Endothelial cell of umbilical vein (primary cell): ENCODE measurements around the gene MT1H. TPM values are rescaled to one million over a fixed set of nuclear protein-coding genes. Genes with fewer than 3 reads are reported as not detected.

ENCODE experiments used
- BruUV-seq: library from RNA; stranded (reverse); fragments of 400-500 nt; replicated peaks from 2 replicates; lab custom pipeline; 2021; lab: Mats Ljungman, UMichigan
- CTCF ChIA-PET: fragments of 300-600, 350-600 bp; sonication (Branson Sonifier 250); formaldehyde crosslinking; loops from one replicate; lab custom pipeline; 2021; ENCODE audit warnings: antibody characterized with exemption, inconsistent platforms; lab: Charles Lee
- POLR2A ChIA-PET: fragments of 300-600, 350-600 bp; sonication (Branson Sonifier 250); formaldehyde crosslinking; loops from one replicate; lab custom pipeline; 2021; ENCODE audit warnings: antibody characterized with exemption, inconsistent platforms; lab: Charles Lee
- DNase-seq: peaks from one replicate; pipeline ENCODE4 v3.0.0-alpha.2; 2011; ENCODE audit warnings: low read depth, low spot score
- FAIRE-seq: peaks from 2 replicates; lab custom pipeline; 2011; peaks lifted over from hg19 to GRCh38; lab: Jason Lieb, UNC
- H2AFZ ChIP-seq: 2 replicates; pipeline ENCODE4 v1.6.0; 2012; ENCODE audit warnings: low read depth, low read length, control low read depth, inconsistent platforms
- H3K27ac ChIP-seq: 2 replicates; pipeline ENCODE4 v1.5.1; 2011; ENCODE audit warnings: low read depth, mild to moderate bottlenecking, control low read depth, low read length, moderate library complexity; ENCODE audit not compliant: insufficient read depth
- H3K27me3 ChIP-seq, 2 experiments: 2 replicates each; pipeline versions ENCODE4 v1.6.0 to v1.6.1; 2011; ENCODE audit warnings: low read length in 2 of 2, mixed read lengths in 1 of 2; ENCODE audit not compliant: control insufficient read depth in 2 of 2, insufficient read depth in 2 of 2
- H3K36me3 ChIP-seq, 2 experiments: 2 replicates in 1 of 2; 3 replicates in 1 of 2; pipeline ENCODE4 v1.5.1; 2011; ENCODE audit warnings: low read length in 2 of 2, mild to moderate bottlenecking in 1 of 2, moderate library complexity in 1 of 2; ENCODE audit not compliant: control insufficient read depth in 2 of 2, insufficient read depth in 2 of 2; ENCODE audit errors: extremely low read depth in 1 of 2
- H3K4me1 ChIP-seq: 3 replicates; pipeline ENCODE4 v1.5.1; 2011; ENCODE audit warnings: mild to moderate bottlenecking, low read length; ENCODE audit not compliant: control insufficient read depth, insufficient read depth; ENCODE audit errors: extremely low read depth
- H3K4me2 ChIP-seq: 2 replicates; pipeline ENCODE4 v1.6.1; 2011; ENCODE audit warnings: low read length, control low read depth, mixed read lengths; ENCODE audit not compliant: insufficient read depth
- H3K4me3 ChIP-seq, 3 experiments: fragments of 200-600 bp in 1 of 3; sonication (generic), shearing (Covaris generic) in 1 of 3; replicated peaks in 1 of 3; 2 replicates each; pipeline ENCODE4 v1.5.1; 2011 to 2016; ENCODE audit warnings: control low read depth in 3 of 3, low read length in 3 of 3, mild to moderate bottlenecking in 2 of 3, inconsistent platforms in 1 of 3, low read depth in 1 of 3, moderate library complexity in 1 of 3; ENCODE audit not compliant: insufficient read depth in 1 of 3
- H3K79me2 ChIP-seq: 2 replicates; pipeline ENCODE4 v1.6.0; 2012; ENCODE audit warnings: low read length, inconsistent platforms; ENCODE audit not compliant: control insufficient read depth, insufficient read depth
- H3K9ac ChIP-seq: replicated peaks from 2 replicates; pipeline ENCODE3; 2011; ENCODE audit warnings: low read length, control low read depth; ENCODE audit not compliant: insufficient read depth; ENCODE audit errors: extremely low read depth
- H3K9me1 ChIP-seq: replicated peaks from 3 replicates; pipeline ENCODE4 v1.6.0; 2011; ENCODE audit warnings: mild to moderate bottlenecking, low read length; ENCODE audit not compliant: control insufficient read depth, insufficient read depth; ENCODE audit errors: extremely low read depth
- H3K9me3 ChIP-seq: replicated peaks from 2 replicates; pipeline ENCODE4 v1.5.1; 2012; ENCODE audit warnings: low read length, inconsistent platforms; ENCODE audit not compliant: control insufficient read depth, insufficient read depth
- H4K20me1 ChIP-seq: replicated peaks from 2 replicates; pipeline ENCODE3; 2011; ENCODE audit warnings: mild to moderate bottlenecking, low read length; ENCODE audit not compliant: control insufficient read depth, insufficient read depth; ENCODE audit errors: extremely low read depth
- EZH2 ChIP-seq: IDR thresholded peaks from 2 replicates; pipeline ENCODE4 v1.6.1; 2012; ENCODE audit warnings: borderline replicate concordance, low read depth, mild to moderate bottlenecking, moderate library complexity, low read length, inconsistent platforms; ENCODE audit not compliant: severe bottlenecking
- GATA2 ChIP-seq: IDR thresholded peaks from 2 replicates; pipeline ENCODE4 v1.7.0; 2011; ENCODE audit warnings: low read depth, mild to moderate bottlenecking, moderate library complexity, mixed read lengths, low read length; ENCODE audit not compliant: insufficient read length, insufficient read depth
- JUN ChIP-seq: IDR thresholded peaks from 2 replicates; pipeline ENCODE4 v1.6.1; 2011; ENCODE audit warnings: borderline replicate concordance, low read depth; ENCODE audit not compliant: insufficient read length, insufficient read depth
- MYC ChIP-seq: IDR thresholded peaks from one replicate; pipeline ENCODE4 v1.6.1; 2011; ENCODE audit warnings: mild to moderate bottlenecking, low read depth, low read length
- POLR2AphosphoS5 ChIP-seq: IDR thresholded peaks from 2 replicates; pipeline ENCODE4 v1.6.1; 2012; ENCODE audit warnings: low read depth, mild to moderate bottlenecking, control low read depth, low read length, moderate library complexity; ENCODE audit not compliant: insufficient read depth
- dilution Hi-C: fragments of 300-500 bp; cut with MboI; formaldehyde crosslinking; loops from one replicate; pipeline ENCODE4 v1.15.0; 2019; ENCODE audit warnings: low sequenced_read_pairs; ENCODE audit not compliant: extremely low pct_ligation_motif_present
- intact Hi-C: fragments of 100-400 bp; cut with micrococcal nuclease; formaldehyde crosslinking; loops from one replicate; pipeline ENCODE4 v1.10.0; 2022
- polyA plus RNA-seq, 4 experiments: library from polyadenylated mRNA; depleted of rRNA in 3 of 4; stranded (reverse) in 3 of 4; unstranded in 1 of 4; fragments of >200 nt; gene quantifications; 2 replicates each; pipeline versions ENCODE4 v1.2.1 to v1.2.3, GENCODE V29; 2011 to 2012; ENCODE audit warnings: missing spikeins in 1 of 4
- total RNA-seq: library from RNA; stranded (reverse); gene quantifications from 2 replicates; pipeline ENCODE4 v1.2.3, GENCODE V29; 2021
- TF ChIP-seq, protein P1 (sequence below): IDR thresholded peaks from 2 replicates; pipeline ENCODE4 v1.6.1; 2011; ENCODE audit not compliant: insufficient read depth, insufficient read length

MT1H gene
- total and polyA plus RNA-seq, 2 donors (not counting 3 experiments of a cell fraction or from before 2014, with no cell fraction given), result not detected

DNA sequence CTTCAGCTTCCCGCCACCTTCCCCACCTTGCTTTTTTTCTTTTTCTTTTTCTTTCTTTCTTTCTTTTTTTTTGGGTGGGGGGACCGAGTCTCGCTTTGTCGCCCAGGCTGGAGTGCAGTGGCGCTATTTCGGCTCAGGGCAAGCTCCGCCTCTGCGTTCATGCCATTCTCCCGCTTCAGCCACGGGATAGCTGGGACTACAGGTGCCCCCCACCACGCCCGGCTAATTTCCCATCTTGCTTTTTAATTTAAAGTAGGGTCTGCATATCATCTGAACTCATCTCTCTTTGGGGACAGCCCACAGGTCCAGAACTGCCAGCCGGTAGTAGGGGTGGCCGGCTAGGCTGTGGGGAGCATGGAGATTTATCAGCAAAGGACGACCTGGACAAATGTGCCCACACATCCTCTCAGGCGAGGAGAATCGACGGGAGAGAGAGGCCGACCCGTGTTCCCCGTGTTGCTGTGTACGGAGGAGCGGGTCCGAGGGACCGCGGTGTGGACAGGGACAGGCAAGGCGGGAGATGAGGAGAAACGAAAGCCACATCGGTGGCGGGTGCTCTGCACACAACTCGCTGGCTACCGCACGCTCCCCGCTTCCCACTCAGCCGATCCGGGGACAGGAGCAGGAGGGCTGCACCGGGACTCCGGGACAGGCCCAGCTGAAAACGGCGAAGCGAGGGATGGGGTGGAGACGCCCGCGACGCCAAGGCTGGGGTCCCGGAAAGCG lies 34.7 kb upstream of the MT1H start:
- POLR2A ChIA-PET, result interaction anchor here (2.1 kb wide), 1 partner anchor 10 kb away, joined by 6 read pairs; the partner anchor contains the start of gene MT1E
- dilution Hi-C loops, result no loop called here
- FAIRE-seq, result no peak

DNA sequence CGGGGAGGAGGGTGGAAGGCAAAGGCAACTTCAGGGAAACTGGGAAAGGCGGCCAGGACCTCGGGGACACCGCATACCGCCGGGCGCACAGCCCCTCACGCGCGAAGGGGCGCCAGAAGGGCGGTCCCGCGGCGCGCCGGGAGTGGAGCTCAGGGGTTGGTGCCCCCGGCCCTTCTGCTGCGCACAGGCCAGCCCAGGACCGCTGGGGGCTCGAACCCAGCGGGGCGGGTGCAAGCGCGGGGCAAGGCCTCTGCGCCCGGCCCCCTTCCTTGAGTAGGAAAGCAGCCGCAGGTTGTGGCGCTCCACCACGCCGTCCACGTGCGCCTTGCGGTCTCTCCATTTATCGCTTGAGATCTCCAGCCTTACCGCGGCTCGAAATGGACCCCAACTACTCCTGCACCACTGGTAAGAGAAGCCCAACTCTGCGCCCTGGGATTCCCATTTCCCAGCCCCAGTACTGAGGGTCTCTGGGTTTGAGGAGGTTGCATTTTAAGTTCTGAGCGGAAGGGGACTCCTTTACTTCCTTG lies 34.1 kb upstream of the MT1H start:
- H4K20me1 ChIP-seq, result no peaks in the 10 kb centered on the region
- H3K9me1 ChIP-seq, result no peaks in the 10 kb centered on the region
- no peaks in the 10 kb centered on the region for H3K9me3 ChIP-seq
- peak overlapping the region in 1 of 3 experiments; percentile 21 for H3K4me3 ChIP-seq
- peaks cover 19% of the 10 kb centered on the region for H3K4me1 ChIP-seq
- dilution Hi-C loops, result no loop called here
- DNase-seq (no peak), FAIRE-seq (no peak)
- POLR2A ChIA-PET, result interaction anchor here (2.1 kb wide), 1 partner anchor 10 kb away, joined by 6 read pairs; the partner anchor contains the start of gene MT1E
- CTCF ChIA-PET, result interaction anchor here (0.7 kb wide), 1 partner anchor 32 kb away, joined by 3 read pairs; no protein-coding TSS in a partner anchor
- no peak overlapping the region for H3K27ac ChIP-seq
- intact Hi-C loops, result loop anchor here (2.0 kb wide), 1 partner anchor 23 kb away; no protein-coding TSS in a partner anchor
- TF ChIP-seq EZH2, result peak; percentile 92
- no peak for TF ChIP-seq MYC
- no peak for TF ChIP-seq JUN
- TF ChIP-seq, protein P1, sequence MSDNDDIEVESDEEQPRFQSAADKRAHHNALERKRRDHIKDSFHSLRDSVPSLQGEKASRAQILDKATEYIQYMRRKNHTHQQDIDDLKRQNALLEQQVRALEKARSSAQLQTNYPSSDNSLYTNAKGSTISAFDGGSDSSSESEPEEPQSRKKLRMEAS, result peak; percentile 11
- TF ChIP-seq GATA2, result no peak
- H3K4me2 ChIP-seq, result peak overlapping the region; percentile 72
- no peak overlapping the region for H3K9ac ChIP-seq
- peak overlapping the region; percentile 83 for H2AFZ ChIP-seq
- peaks cover 34 to 39% of the 10 kb centered on the region in 2 experiments for H3K27me3 ChIP-seq
- BruUV-seq, result no TSS peak
- no peaks in the 10 kb centered on the region for H3K79me2 ChIP-seq
- H3K36me3 ChIP-seq, result no peaks in the 10 kb centered on the region

More for the DNA sequence above, 34.7 kb upstream of the MT1H start:
- Histone ChIP-seq H3K27ac (no peak overlapping the region), H4K20me1 (no peaks in the 10 kb centered on the region), H3K27me3 (peaks cover 34 to 39% of the 10 kb centered on the region in 2 experiments), H2AFZ (peak overlapping the region; percentile 83), H3K4me3 (peak overlapping the region in 2 of 3 experiments; percentile 21 to 30), H3K9me1 (no peaks in the 10 kb centered on the region), H3K36me3 (no peaks in the 10 kb centered on the region), H3K4me1 (peaks cover 19% of the 10 kb centered on the region), H3K9ac (no peak overlapping the region), H3K79me2 (no peaks in the 10 kb centered on the region), H3K4me2 (peak overlapping the region; percentile 72), H3K9me3 (no peaks in the 10 kb centered on the region)
- CTCF ChIA-PET, result interaction anchor here (0.7 to 1.5 kb wide), 3 partner anchors 31 to 34 kb away, joined by 3 to 5 read pairs (median 3); no protein-coding TSS in a partner anchor
- DNase-seq, result no peak
- TF ChIP-seq POLR2AphosphoS5, result no peak
- peak; percentile 94 for TF ChIP-seq EZH2
- intact Hi-C loops, result loop anchor here (1.0 to 2.0 kb wide), 2 partner anchors 10 to 24 kb away; partner anchors contain the start of gene MT1E
- no TSS peak for BruUV-seq
